ENCODE results near the gene MKRN2OS.

GRCh38 chr3:12590096-12590495, 44.8 kb upstream of the MKRN2OS start:
- TF ChIP-seq POLR2A (IDR thresholded peaks at IDR 0.05): no peak
- TF ChIP-seq CTCF (IDR thresholded peaks at IDR 0.05): no peak

All from breast epithelium (tissue), 3 donors.